Measurements from ENCODE around the gene HACL1. TPM values are rescaled to one million over a fixed set of nuclear protein-coding genes. Genes with fewer than 3 reads are reported as not detected.

The HACL1 gene
- total RNA-seq, 1 donor from 2014 or later, result 24.8 TPM

DNA sequence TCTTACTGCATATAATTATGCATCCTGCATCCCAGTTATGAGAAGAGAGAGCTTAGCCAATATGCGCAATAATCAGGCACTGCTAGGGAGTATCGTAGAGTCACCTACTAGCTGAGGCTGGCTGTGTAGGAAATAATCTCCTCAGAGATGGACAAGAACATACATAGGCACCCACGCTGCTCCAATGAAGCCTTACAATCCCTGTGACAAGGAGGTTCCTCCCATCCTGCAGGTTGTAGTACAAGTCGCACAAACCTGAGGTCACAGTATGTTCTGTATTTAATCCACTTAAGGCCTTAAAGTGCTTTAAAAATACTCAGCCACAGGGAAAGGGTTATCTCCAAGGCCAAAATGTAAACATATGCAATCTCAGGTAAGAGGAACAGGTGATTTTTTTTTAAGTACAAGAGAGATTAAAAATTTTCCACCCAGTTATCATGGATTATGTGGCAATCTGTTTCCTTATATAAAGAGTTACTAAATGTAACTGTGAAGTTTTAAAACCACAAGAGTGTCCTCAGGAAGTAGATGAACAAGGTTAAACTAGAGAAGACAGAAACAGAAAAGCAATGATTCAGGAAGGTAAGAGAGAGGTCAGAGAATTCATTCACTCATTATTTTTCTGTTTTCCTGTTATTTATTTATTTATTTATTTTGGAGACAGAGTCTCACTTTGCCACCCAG is 72.4 kb downstream of the HACL1 start:
- Mint-ChIP-seq H3K4me1 (ENCODE audit: low read depth) (peaks cover 25% of the 10 kb centered on the region), H3K27me3 (ENCODE audit: insufficient read depth) (no peaks in the 10 kb centered on the region), H3K27ac (peak overlapping the region; percentile 30), H3K36me3 (ENCODE audit: low read depth) (peaks cover 1% of the 10 kb centered on the region), H3K4me3 (no peak overlapping the region), H3K9me3 (no peaks in the 10 kb centered on the region)
- intact Hi-C loops (cut with micrococcal nuclease), result loop anchor here (2.0 kb wide), 1 partner anchor 14 kb away; no protein-coding TSS in a partner anchor
- no peak for DNase-seq (ENCODE audit: low spot score)

- no peak overlapping the region for H3K27ac Mint-ChIP-seq
- DNase-seq (ENCODE audit: low spot score), result no peak
- H3K27me3 Mint-ChIP-seq (ENCODE audit: insufficient read depth), result peaks cover 2% of the 10 kb centered on the region
- peaks cover 1% of the 10 kb centered on the region for H3K36me3 Mint-ChIP-seq (ENCODE audit: low read depth)
- no peak overlapping the region for H3K4me3 Mint-ChIP-seq
- H3K4me1 Mint-ChIP-seq (ENCODE audit: low read depth), result peaks cover 25% of the 10 kb centered on the region
- H3K9me3 Mint-ChIP-seq, result no peaks in the 10 kb centered on the region
- intact Hi-C loops (cut with micrococcal nuclease), result no loop called here
Observed at GRCh38 chr3:15527031-15527459, 74.3 kb downstream of the HACL1 start.

GRCh38 chr3:15525790-15526189 is 75.6 kb downstream of the HACL1 start:
- intact Hi-C loops (cut with micrococcal nuclease), result no loop called here
- no peak overlapping the region for H3K4me3 Mint-ChIP-seq
- H3K4me1 Mint-ChIP-seq (ENCODE audit: low read depth), result peaks cover 35% of the 10 kb centered on the region
- H3K27me3 Mint-ChIP-seq (ENCODE audit: insufficient read depth), result peaks cover 8% of the 10 kb centered on the region
- no peak for DNase-seq (ENCODE audit: low spot score)
- no peak overlapping the region for H3K27ac Mint-ChIP-seq
- H3K9me3 Mint-ChIP-seq, result no peaks in the 10 kb centered on the region
- peaks cover 1% of the 10 kb centered on the region for H3K36me3 Mint-ChIP-seq (ENCODE audit: low read depth)

GRCh38 chr3:15523660-15524417 is 77.5 kb downstream of the HACL1 start:
- intact Hi-C loops (cut with micrococcal nuclease), result loop anchor here (5.0 kb wide), 1 partner anchor 37 kb away; no protein-coding TSS in a partner anchor
- no peak for DNase-seq (ENCODE audit: low spot score)
- Mint-ChIP-seq H3K4me3 (no peak overlapping the region), H3K9me3 (no peaks in the 10 kb centered on the region), H3K4me1 (ENCODE audit: low read depth) (peaks cover 28% of the 10 kb centered on the region), H3K36me3 (ENCODE audit: low read depth) (no peaks in the 10 kb centered on the region), H3K27me3 (ENCODE audit: insufficient read depth) (peaks cover 8% of the 10 kb centered on the region), H3K27ac (no peak overlapping the region)

DNA sequence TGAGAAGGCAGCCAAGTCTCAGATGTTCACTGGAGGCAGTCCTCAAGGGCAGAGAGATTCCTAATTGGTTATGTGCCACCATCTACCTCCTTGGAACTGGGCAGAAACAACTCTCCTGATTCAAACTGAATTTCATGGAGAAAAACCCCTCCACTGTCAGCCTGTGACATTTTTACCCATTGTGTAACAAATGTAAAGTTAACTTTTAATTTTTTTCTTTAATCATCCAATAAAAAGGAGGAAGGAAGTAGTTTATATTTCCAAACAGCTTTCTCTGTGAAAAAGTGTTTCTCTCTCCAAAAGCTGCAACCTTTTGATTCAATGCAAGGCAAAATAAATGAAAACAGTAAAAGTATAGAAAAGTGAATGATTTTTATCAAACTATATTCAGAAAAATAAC is 79.4 kb downstream of the HACL1 start:
- H3K4me3 Mint-ChIP-seq, result no peak overlapping the region
- no peak overlapping the region for H3K27ac Mint-ChIP-seq
- peaks cover 25% of the 10 kb centered on the region for H3K4me1 Mint-ChIP-seq (ENCODE audit: low read depth)
- H3K36me3 Mint-ChIP-seq (ENCODE audit: low read depth), result no peaks in the 10 kb centered on the region
- H3K9me3 Mint-ChIP-seq, result no peaks in the 10 kb centered on the region
- H3K27me3 Mint-ChIP-seq (ENCODE audit: insufficient read depth), result peaks cover 8% of the 10 kb centered on the region
- intact Hi-C loops (cut with micrococcal nuclease), result loop anchor here (5.0 kb wide), 1 partner anchor 35 kb away; no protein-coding TSS in a partner anchor
- DNase-seq (ENCODE audit: low spot score), result no peak

GRCh38 chr3:15521573-15521965 is 79.8 kb downstream of the HACL1 start, which contains the start of gene COLQ:
COLQ (minus strand) TSS chr3:15521706; CDS start chr3:15521625, 81 bp downstream.
- H3K4me1 Mint-ChIP-seq (ENCODE audit: low read depth), result peaks cover 25% of the 10 kb centered on the region
- H3K27me3 Mint-ChIP-seq (ENCODE audit: insufficient read depth), result peaks cover 8% of the 10 kb centered on the region
- H3K36me3 Mint-ChIP-seq (ENCODE audit: low read depth), result no peaks in the 10 kb centered on the region
- no peak for DNase-seq (ENCODE audit: low spot score)
- no peak within 1 kb of the TSS for H3K4me3 Mint-ChIP-seq
- no peak within 1 kb of the TSS for H3K27ac Mint-ChIP-seq
- intact Hi-C loops (cut with micrococcal nuclease), result loop anchor here (5.0 kb wide), 1 partner anchor 34 kb away; no protein-coding TSS in a partner anchor
- H3K9me3 Mint-ChIP-seq, result no peaks in the 10 kb centered on the region

GRCh38 chr3:15520804-15521572 is 80.4 kb downstream of the HACL1 start:
- intact Hi-C loops (cut with micrococcal nuclease), result loop anchor here (5.0 kb wide), 1 partner anchor 34 kb away; no protein-coding TSS in a partner anchor
- no peaks in the 10 kb centered on the region for H3K9me3 Mint-ChIP-seq
- DNase-seq (ENCODE audit: low spot score), result no peak
- H3K27ac Mint-ChIP-seq, result no peak overlapping the region
- H3K4me1 Mint-ChIP-seq (ENCODE audit: low read depth), result peaks cover 25% of the 10 kb centered on the region
- peaks cover 8% of the 10 kb centered on the region for H3K27me3 Mint-ChIP-seq (ENCODE audit: insufficient read depth)
- no peaks in the 10 kb centered on the region for H3K36me3 Mint-ChIP-seq (ENCODE audit: low read depth)
- no peak overlapping the region for H3K4me3 Mint-ChIP-seq

DNA sequence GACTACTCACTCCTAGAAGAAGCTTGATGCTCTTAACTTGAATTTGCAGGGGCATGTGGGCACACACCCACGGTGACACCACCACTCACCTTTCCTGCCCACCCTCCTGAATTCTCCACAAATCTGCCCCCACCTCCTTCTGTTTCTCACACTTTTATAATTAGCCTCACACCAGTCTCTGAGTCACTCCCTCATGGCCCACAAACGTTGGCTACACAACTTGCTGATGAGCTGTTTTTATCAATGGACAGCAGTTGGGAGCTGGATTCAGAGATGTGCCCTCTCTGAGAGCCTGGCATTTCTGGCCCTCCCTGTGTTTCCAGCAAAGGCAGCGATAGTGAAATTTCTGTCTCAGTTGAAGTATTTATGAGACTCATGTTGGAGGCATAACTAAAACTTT is 81.2 kb downstream of the HACL1 start:
- peak overlapping the region; percentile 2 for H3K4me3 Mint-ChIP-seq
- intact Hi-C loops (cut with micrococcal nuclease), result loop anchor here (5.0 kb wide), 1 partner anchor 33 kb away; no protein-coding TSS in a partner anchor
- no peaks in the 10 kb centered on the region for H3K36me3 Mint-ChIP-seq (ENCODE audit: low read depth)
- peaks cover 8% of the 10 kb centered on the region for H3K27me3 Mint-ChIP-seq (ENCODE audit: insufficient read depth)
- no peak for DNase-seq (ENCODE audit: low spot score)
- H3K4me1 Mint-ChIP-seq (ENCODE audit: low read depth), result peaks cover 25% of the 10 kb centered on the region
- H3K27ac Mint-ChIP-seq, result no peak overlapping the region
- no peaks in the 10 kb centered on the region for H3K9me3 Mint-ChIP-seq

DNA sequence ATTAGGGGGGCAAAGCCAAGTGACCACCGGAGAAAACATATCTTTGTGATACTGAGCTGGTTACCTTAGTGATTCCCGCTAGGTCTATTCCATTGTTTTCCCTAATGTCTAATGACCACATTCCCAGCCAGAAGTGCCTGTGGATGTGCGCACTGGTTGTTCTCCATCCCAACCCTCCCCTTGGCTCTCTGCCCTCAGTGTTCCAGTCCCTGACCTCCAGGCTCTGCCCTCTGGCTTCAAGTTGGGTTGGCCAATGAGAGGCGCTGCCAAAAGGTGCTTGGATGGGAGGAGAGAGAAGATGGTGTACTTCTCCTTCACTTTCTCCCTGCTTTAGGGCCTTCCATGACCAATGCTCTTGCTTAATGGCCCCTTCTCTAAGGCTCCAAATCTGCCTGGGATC is 82.3 kb downstream of the HACL1 start:
- DNase-seq (ENCODE audit: low spot score), result no peak
- intact Hi-C loops (cut with micrococcal nuclease), result no loop called here
- Mint-ChIP-seq H3K27ac (no peak overlapping the region), H3K4me3 (no peak overlapping the region), H3K27me3 (ENCODE audit: insufficient read depth) (peaks cover 10% of the 10 kb centered on the region), H3K9me3 (no peaks in the 10 kb centered on the region), H3K4me1 (ENCODE audit: low read depth) (peaks cover 25% of the 10 kb centered on the region), H3K36me3 (ENCODE audit: low read depth) (no peaks in the 10 kb centered on the region)

GRCh38 chr3:15514663-15515340 is 86.6 kb downstream of the HACL1 start:
- H3K4me3 Mint-ChIP-seq, result no peak overlapping the region
- DNase-seq (ENCODE audit: low spot score), result no peak
- peaks cover 12% of the 10 kb centered on the region for H3K27me3 Mint-ChIP-seq (ENCODE audit: insufficient read depth)
- H3K27ac Mint-ChIP-seq, result no peak overlapping the region
- peaks cover 14% of the 10 kb centered on the region for H3K4me1 Mint-ChIP-seq (ENCODE audit: low read depth)
- no peaks in the 10 kb centered on the region for H3K36me3 Mint-ChIP-seq (ENCODE audit: low read depth)
- H3K9me3 Mint-ChIP-seq, result no peaks in the 10 kb centered on the region
- intact Hi-C loops (cut with micrococcal nuclease), result loop anchor here (2.0 kb wide), 1 partner anchor 14 kb away; no protein-coding TSS in a partner anchor

DNA sequence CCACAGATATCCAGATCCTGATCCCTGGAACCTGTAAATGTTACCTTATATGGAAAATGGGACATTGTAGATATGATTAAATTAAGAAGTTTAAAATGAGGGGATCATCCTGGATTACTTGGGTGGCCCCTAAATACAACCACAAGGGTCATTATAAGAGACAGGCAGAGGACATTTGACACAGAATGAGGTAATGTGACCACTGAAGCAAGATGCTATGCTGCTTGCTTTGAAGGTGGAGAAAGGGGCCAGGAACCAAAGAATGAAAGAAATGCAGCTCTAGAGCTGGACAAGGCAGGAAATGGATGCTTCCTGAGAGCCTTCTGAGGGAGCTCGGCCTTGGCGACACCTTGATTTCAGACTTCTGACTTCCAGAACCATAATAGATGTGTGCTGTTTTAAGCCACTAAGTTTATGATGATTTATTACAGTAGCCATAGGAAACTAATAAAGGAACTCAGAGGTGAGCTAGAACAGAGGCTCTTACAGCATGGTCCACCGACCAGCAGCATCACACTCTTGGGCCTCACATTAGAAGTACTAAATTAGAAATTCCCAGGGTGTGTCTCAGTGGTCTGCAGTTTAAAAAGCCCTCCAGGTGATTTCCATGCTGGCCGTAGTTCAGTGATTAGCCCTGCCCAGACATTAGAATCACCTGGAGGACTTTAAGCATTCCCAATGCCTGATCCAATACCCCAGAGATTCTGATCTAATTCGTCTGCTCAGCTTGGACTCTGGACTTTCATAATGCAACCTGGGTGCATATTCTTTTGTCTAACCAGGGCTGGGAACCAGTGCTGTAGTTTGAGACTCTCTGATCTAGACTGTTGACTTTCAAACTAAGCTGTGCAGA is 87.3 kb downstream of the HACL1 start:
- H3K36me3 Mint-ChIP-seq (ENCODE audit: low read depth), result no peaks in the 10 kb centered on the region
- intact Hi-C loops (cut with micrococcal nuclease), result loop anchor here (2.0 kb wide), 1 partner anchor 15 kb away; no protein-coding TSS in a partner anchor
- peaks cover 12% of the 10 kb centered on the region for H3K27me3 Mint-ChIP-seq (ENCODE audit: insufficient read depth)
- no peaks in the 10 kb centered on the region for H3K9me3 Mint-ChIP-seq
- no peak overlapping the region for H3K4me3 Mint-ChIP-seq
- H3K27ac Mint-ChIP-seq, result no peak overlapping the region
- DNase-seq (ENCODE audit: low spot score), result no peak
- H3K4me1 Mint-ChIP-seq (ENCODE audit: low read depth), result peaks cover 8% of the 10 kb centered on the region
